Ishikawa (cell line): ENCODE measurements around the gene WNT10A.

Experiments
- CEBPB ChIP-seq: IDR thresholded peaks from 2 replicates; pipeline ENCODE4 v1.6.1; 2012
- CREB1 ChIP-seq: IDR thresholded peaks from 2 replicates; pipeline ENCODE4 v1.6.1; 2012; ENCODE audit warnings: low read depth
- EGR1 ChIP-seq: IDR thresholded peaks from 2 replicates; pipeline ENCODE4 v1.6.1; 2012
- EP300 ChIP-seq: IDR thresholded peaks from 2 replicates; pipeline ENCODE4 v1.6.1; 2012; ENCODE audit warnings: borderline replicate concordance
- FOXM1 ChIP-seq: IDR thresholded peaks from 2 replicates; pipeline ENCODE4 v1.6.1; 2012; ENCODE audit warnings: low read depth, borderline replicate concordance
- NFIC ChIP-seq: IDR thresholded peaks from 2 replicates; pipeline ENCODE4 v1.6.1; 2012
- RAD21 ChIP-seq: IDR thresholded peaks from 2 replicates; pipeline ENCODE4 v1.6.1; 2012; ENCODE audit warnings: low read depth
- TAF1 ChIP-seq: IDR thresholded peaks from 2 replicates; pipeline ENCODE4 v1.6.1; 2012; ENCODE audit warnings: low read depth, mild to moderate bottlenecking
- TCF12 ChIP-seq: IDR thresholded peaks from 2 replicates; pipeline ENCODE4 v1.6.1; 2012; ENCODE audit warnings: low read depth
- TEAD4 ChIP-seq: IDR thresholded peaks from 2 replicates; pipeline ENCODE4 v1.6.1; 2012
- YY1 ChIP-seq: IDR thresholded peaks from 2 replicates; pipeline ENCODE4 v1.6.1; 2012; ENCODE audit warnings: low read depth
- ZBTB7A ChIP-seq: IDR thresholded peaks from 2 replicates; pipeline ENCODE4 v1.6.1; 2012; ENCODE audit warnings: low read depth
- TF ChIP-seq, protein P1 (sequence below): IDR thresholded peaks from 2 replicates; pipeline ENCODE4 v1.6.1; 2012
- TF ChIP-seq, protein P2 (sequence below): IDR thresholded peaks from 2 replicates; pipeline ENCODE4 v1.6.1; 2012
- TF ChIP-seq, protein P3 (sequence below): IDR thresholded peaks from 2 replicates; pipeline ENCODE4 v1.6.1; 2012; ENCODE audit warnings: low read depth, mild to moderate bottlenecking

The WNT10A gene

GRCh38 chr2:218880102-218880858 is at the start of gene WNT10A:
TSS of gene WNT10A (plus strand) at chr2:218880852. CDS start at chr2:218880996, 144 bp downstream.
- TF ChIP-seq, protein P1, sequence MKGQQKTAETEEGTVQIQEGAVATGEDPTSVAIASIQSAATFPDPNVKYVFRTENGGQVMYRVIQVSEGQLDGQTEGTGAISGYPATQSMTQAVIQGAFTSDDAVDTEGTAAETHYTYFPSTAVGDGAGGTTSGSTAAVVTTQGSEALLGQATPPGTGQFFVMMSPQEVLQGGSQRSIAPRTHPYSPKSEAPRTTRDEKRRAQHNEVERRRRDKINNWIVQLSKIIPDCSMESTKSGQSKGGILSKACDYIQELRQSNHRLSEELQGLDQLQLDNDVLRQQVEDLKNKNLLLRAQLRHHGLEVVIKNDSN: peak; percentile 63
- TF ChIP-seq ZBTB7A: peak; percentile 57
- TF ChIP-seq, protein P2, sequence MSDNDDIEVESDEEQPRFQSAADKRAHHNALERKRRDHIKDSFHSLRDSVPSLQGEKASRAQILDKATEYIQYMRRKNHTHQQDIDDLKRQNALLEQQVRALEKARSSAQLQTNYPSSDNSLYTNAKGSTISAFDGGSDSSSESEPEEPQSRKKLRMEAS: peak; percentile 49; the same call in 1 of the 2 replicates
- TF ChIP-seq CEBPB: no peak
- TF ChIP-seq TEAD4: no peak
- no peak for TF ChIP-seq TCF12
- no peak for TF ChIP-seq TAF1
- TF ChIP-seq YY1: no peak
- TF ChIP-seq, protein P3, sequence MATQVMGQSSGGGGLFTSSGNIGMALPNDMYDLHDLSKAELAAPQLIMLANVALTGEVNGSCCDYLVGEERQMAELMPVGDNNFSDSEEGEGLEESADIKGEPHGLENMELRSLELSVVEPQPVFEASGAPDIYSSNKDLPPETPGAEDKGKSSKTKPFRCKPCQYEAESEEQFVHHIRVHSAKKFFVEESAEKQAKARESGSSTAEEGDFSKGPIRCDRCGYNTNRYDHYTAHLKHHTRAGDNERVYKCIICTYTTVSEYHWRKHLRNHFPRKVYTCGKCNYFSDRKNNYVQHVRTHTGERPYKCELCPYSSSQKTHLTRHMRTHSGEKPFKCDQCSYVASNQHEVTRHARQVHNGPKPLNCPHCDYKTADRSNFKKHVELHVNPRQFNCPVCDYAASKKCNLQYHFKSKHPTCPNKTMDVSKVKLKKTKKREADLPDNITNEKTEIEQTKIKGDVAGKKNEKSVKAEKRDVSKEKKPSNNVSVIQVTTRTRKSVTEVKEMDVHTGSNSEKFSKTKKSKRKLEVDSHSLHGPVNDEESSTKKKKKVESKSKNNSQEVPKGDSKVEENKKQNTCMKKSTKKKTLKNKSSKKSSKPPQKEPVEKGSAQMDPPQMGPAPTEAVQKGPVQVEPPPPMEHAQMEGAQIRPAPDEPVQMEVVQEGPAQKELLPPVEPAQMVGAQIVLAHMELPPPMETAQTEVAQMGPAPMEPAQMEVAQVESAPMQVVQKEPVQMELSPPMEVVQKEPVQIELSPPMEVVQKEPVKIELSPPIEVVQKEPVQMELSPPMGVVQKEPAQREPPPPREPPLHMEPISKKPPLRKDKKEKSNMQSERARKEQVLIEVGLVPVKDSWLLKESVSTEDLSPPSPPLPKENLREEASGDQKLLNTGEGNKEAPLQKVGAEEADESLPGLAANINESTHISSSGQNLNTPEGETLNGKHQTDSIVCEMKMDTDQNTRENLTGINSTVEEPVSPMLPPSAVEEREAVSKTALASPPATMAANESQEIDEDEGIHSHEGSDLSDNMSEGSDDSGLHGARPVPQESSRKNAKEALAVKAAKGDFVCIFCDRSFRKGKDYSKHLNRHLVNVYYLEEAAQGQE: no peak
- no peak for TF ChIP-seq NFIC
- 0 out of 2 replicates have a peak, but pooled peaks have one; percentile 14 for TF ChIP-seq EGR1
- TF ChIP-seq EP300: no peak
- TF ChIP-seq RAD21: no peak
- TF ChIP-seq FOXM1: no peak
- TF ChIP-seq CREB1: no peak

DNA sequence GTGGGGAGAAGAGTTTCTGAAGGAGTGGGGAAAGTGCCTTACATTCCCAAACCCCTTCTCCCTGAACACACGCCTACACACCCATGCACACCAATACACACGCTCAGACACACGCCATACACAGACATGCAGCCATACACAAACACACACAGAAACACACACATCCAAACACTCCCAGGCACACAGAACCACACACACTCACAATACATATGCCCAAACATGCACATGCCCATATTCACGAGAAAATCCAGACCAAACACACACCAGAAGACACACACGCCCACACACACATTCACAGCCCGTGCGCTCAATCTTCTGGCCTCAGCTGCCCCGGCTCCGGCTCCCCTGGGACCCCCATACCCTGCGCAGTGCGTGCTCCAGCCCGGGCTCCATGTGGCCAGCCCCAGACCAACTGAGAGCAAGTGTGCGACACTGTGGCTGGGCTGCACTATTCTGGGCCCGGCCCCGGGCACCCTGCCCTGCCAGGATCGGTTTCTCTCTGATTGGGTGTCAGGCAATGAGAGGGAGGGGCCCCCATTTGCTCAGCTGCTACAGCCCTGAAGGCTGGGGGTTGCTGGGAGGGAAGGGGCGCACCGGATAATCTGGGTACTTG is 49.2 kb upstream of the WNT10A start, which contains the start of gene PRKAG3:
PRKAG3 (minus strand) TSS at position 426 of the 613 bp plus-strand sequence.
- TF ChIP-seq RAD21 (no peak), TAF1 (no peak), CEBPB (no peak)

DNA sequence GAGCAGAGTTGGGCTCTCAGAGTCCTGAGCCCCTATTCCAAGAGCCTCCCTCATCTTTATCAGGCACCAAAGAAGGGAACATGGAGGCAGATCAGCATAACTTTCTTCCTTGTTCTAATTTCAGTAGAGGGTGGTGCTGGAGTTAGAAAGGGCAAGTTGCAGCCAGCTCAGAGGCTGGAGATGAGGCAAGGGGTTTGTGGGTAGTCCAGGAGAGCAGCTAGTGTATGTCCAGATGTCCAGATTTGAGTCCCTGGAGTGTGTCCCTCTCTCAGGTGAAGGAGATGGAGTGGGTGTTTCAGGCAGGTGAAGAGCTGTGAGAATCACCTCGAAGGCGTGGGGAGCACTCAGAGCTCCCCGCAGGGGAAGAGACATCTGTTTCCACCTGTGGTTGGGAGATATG is 48.6 kb upstream of the WNT10A start:
- TF ChIP-seq YY1: no peak
- TF ChIP-seq TEAD4: no peak
- TF ChIP-seq, protein P2: no peak
- no peak for TF ChIP-seq CREB1
- no peak for TF ChIP-seq EGR1
- TF ChIP-seq TAF1: no peak

DNA sequence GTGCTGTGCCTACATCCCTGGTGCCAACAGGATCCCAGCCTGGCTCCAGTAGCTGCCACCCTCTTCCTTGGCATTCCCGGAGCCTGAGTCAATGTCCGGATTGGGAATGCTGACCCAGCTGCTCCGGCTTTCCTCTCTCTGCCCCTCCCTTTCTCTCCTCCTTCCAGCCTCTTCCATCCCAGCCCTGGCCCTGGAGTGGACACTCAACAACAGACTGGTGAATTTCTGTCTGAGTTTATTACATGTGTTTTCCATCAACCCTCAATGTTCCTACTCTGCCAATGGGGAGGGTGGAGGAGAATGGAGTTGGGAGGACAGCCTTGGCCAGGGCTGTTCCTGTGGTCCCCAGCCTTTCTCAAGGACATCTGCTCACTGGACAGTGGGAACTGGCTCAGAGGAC is 48.1 kb upstream of the WNT10A start:
- TF ChIP-seq TAF1 (no peak), RAD21 (no peak), TCF12 (no peak), EGR1 (no peak), NFIC (no peak), CEBPB (no peak)
- TF ChIP-seq, protein P1: no peak
- TF ChIP-seq, protein P3: no peak

GRCh38 chr2:218833023-218833609 is 47.5 kb upstream of the WNT10A start:
- no peak for TF ChIP-seq TEAD4
- no peak for TF ChIP-seq TCF12
- TF ChIP-seq EP300: no peak
- TF ChIP-seq RAD21: no peak
- TF ChIP-seq TAF1: no peak
- no peak for TF ChIP-seq CEBPB

GRCh38 chr2:218834685-218835084 is 46.0 kb upstream of the WNT10A start:
- TF ChIP-seq TAF1 (no peak), NFIC (peak; percentile 63), CEBPB (0 out of 2 replicates have a peak, but pooled peaks have one; percentile 41), EP300 (no peak), TEAD4 (no peak), ZBTB7A (no peak), TCF12 (peak; percentile 54), FOXM1 (no peak), EGR1 (no peak), RAD21 (no peak), YY1 (no peak), CREB1 (no peak)
- TF ChIP-seq, protein P3: no peak
- TF ChIP-seq, protein P1: 0 out of 2 replicates have a peak, but pooled peaks have one; percentile 14
- TF ChIP-seq, protein P2: no peak
